Esophagus squamous epithelium (tissue), 4 donors: ENCODE measurements around the gene DLEC1.

Source experiments
- CTCF ChIP-seq, 6 experiments: fragments of 450-650 bp in 4 of 6; fragments of 200-600 bp in 2 of 6; sonication (generic) in 2 of 6; IDR thresholded peaks; one replicate each; pipeline ENCODE4 v1.5.1; 2016 to 2019; ENCODE audit warnings: antibody characterized with exemption in 6 of 6, mild to moderate bottlenecking in 4 of 6, moderate library complexity in 4 of 6
- POLR2A ChIP-seq, 4 donors: fragments of 450-650 bp; IDR thresholded peaks; one replicate each; pipeline ENCODE4 v1.6.1; 2017; ENCODE audit warnings: antibody characterized with exemption in 4 of 4, mild to moderate bottlenecking in 4 of 4, moderate library complexity in 3 of 4

- TF ChIP-seq POLR2A (IDR thresholded peaks at IDR 0.05): no peak
- TF ChIP-seq CTCF (IDR thresholded peaks at IDR 0.05): no peak
Measured at GRCh38 chr3:38006031-38006430, 33.0 kb upstream of the DLEC1 start.
